ENCODE results near the gene GPER1.

GPER1 gene

DNA sequence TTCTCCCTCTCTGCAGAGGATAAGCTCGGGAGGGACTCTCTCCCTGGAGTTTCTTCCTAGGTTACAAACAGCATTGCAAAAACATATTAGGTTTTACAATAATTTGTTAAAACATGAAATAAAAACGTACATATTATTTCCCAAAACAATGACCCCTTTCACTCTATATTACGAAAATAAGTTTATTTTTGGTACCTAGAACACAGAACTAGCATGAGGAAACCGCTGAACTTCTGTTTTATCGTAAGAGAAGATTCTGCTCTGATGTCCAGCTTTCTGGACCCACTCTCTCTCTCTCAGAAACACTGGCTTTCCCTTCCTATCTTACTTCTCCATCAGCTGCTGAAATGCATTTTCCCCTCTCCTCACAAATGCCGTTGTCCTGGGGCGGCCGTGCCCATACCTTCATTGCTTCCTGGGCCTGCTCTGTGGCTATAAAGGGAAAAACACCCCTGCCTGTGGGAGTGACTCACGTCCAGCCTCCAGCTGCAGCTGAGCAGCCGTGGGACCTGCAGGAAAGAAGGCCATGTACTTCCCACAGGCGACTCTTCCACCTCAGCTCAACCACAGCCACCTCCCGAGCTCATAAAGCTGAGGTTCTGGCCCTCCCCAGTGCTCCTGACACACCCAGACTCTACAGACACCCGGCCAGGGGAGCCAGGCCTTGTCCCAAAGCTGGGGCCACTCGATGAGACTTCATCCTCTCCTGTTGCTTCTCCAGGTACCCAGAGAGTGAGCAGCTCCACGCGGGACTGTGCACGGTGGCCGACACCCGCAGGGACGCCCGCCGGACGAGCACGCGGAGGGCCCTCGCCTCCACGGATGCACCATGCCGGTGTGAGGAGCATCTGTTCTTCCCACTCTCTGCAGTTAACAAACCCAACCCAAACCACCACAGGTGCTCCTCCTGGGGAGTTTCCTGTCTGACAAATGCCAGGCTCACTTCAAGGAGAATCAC lies 3.1 kb downstream of the GPER1 start:
- no peak for DNase-seq (ENCODE audit: low spot score)

DNA sequence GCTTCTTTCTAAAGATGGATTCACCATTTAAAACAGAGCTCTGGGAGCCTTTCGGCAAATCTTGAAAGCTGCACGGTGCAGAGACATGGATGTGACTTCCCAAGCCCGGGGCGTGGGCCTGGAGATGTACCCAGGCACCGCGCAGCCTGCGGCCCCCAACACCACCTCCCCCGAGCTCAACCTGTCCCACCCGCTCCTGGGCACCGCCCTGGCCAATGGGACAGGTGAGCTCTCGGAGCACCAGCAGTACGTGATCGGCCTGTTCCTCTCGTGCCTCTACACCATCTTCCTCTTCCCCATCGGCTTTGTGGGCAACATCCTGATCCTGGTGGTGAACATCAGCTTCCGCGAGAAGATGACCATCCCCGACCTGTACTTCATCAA lies 3.7 kb downstream of the GPER1 start:
- no peak for DNase-seq (ENCODE audit: low spot score)

- DNase-seq (ENCODE audit: low spot score): no peak
These were observed 4.3 kb downstream of the GPER1 start for GRCh38 chr7:1092161-1092632.

- no peak for DNase-seq (ENCODE audit: low spot score)
These were observed 5.0 kb downstream of the GPER1 start for GRCh38 chr7:1092806-1093501.

- no peak for DNase-seq (ENCODE audit: low spot score)
These were observed 5.6 kb downstream of the GPER1 start for GRCh38 chr7:1093502-1093843.

GRCh38 chr7:1093916-1094508 lies 6.1 kb downstream of the GPER1 start:
- DNase-seq (ENCODE audit: low spot score): no peak

DNA sequence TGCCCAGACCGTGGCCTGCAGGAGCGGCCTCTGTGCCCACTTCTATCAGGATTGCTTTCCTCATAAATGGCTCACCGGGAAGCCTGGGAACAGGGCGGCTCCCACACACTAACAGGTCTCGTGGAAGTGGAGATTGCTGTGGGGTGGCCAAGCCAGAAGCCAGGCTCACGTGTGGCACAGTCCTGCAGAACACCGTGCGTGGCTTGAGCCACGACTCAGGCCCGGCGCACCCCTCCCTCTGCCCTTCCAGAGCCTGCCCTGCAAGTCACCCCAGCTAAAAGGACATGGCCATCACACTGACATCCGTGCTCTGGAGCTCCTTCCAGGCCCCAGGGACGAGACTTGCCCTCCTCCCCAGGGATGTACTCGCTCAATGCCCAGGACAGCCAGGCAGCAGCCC lies 7.0 kb downstream of the GPER1 start:
- no peak for DNase-seq (ENCODE audit: low spot score)

DNA sequence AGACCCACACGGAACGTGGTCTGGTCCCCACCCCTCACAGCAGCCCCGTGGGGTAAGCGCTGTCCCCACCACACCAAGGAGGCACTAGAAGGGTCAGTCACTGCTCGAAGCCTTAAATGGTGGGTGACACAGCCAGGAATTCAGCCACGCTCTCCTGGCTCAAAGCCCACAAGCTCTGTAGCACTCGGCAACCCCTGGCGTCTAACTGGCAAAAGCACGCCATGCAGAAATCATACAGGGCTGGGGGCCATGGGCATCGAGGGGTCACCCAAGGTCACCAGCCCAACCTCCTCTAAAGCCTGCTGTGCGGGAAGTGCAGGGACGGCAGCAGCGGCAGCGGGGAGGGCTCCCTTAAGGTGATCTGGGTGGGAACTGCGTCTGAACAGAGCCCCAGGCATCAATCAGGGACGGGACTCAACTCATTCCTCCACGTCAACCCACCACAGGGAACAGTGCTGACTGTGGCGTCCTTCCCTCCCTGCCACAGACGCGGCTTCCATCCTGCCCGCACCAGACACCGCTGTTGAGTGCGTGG lies 7.8 kb downstream of the GPER1 start:
- no peak for DNase-seq (ENCODE audit: low spot score)

GRCh38 chr7:1096156-1097119 lies 8.5 kb downstream of the GPER1 start:
- no peak for DNase-seq (ENCODE audit: low spot score)

DNA sequence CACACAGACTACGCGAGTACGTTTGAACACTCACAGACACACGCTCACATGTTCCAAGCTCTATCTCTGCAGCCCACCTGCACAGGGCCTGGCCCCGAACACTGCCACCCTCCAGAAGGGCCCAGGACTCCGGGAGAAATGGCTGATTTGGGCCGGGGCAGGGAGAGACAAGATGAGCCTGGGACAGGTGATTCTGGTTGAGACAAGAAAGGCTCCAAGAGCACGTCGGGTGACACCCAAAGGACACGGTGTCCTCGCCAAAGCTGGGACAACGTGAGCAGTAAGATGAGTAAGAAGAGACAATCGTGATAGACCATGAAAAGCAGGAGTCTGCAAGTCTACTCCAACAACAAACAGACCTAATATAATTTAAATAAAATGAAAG lies 9.2 kb downstream of the GPER1 start:
- no peak for DNase-seq (ENCODE audit: low spot score)

GRCh38 chr7:1098243-1099153 lies 10.6 kb downstream of the GPER1 start:
- no peak for DNase-seq (ENCODE audit: low spot score)

DNA sequence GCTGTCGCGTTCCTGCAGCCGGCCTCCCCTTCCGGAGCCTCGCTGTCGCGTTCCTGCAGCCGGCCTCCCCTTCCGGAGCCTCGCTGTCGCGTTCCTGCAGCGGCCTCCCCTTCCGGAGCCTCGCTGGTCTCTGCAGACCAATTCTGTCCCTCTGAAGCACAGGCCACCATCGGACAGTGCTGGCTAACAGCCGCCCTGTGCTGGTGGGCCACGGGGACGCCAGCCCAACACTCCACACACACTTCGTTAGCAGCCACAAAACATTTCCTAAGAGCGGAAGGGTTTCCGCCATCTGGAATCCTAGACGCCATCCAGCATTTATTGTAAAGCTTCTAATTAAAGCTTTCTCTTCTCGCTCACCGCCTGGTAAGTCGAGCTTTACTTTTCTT lies 11.2 kb downstream of the GPER1 start:
- DNase-seq (ENCODE audit: low spot score): no peak

GRCh38 chr7:1099637-1100036 lies 11.7 kb downstream of the GPER1 start:
- no peak for DNase-seq (ENCODE audit: low spot score)

DNA sequence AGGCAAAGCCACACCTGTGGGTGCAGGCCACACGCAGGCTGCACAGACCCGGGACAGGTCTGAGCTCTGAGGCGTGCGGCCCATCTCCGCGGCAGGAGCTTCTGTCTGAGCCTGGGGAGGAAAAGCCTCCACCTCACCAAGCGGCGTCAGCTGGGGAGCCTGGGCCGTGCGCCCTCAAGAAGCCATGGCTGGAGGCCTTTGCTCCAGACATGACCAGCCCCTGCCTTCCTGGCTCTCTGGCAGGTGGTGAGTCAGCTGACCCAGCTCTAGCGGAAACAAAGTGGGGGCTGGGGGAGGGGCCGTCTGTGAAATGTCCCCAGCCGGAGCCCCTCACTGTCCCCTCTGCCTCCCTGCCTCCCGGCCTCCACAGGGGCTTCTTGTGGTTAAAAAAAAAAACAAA lies 12.5 kb downstream of the GPER1 start:
- DNase-seq (ENCODE audit: low spot score): no peak

GRCh38 chr7:1100834-1101562 lies 13.1 kb downstream of the GPER1 start:
- DNase-seq (ENCODE audit: low spot score): no peak

DNA sequence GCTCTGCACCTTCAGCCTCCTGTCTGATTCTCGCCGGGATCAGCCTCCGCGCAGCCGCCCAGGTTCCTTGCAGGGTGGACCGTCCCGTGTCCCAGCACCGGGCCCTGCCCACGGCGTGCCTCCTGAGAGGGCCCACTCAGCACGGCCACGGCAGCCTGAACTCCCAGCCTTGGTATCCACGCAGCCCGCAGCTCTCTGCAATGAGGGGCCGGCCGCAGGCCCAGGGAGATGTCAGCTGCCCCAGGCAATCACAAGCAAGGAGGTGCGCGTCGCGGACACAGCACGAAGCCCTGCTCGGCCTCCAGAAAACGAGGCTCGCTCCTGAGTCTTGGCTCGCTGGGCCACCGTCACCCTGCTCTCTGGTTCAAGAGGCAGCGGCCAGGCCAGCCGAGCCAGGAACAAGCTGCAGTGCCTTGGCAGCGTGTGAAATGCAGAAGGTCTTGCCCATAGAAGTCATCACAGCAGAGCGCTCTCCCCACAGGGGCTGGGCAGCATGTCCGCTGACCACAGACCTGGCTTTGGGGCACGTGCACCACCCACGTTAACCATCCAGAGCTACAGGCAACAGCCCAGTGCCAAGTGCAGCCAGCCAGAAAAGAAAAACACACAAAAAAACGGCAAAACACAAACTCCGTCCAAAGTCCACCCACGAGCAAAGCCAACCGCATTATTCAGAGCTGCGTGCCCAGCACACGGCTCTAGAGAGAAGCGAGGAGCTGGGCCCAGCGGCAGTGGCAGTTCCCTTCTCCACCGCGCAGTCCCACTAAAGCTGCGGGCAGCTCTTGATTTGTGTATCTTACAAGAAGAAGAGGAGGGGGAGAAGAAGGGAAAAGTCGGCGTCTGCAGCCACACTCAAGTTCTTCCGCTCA lies 13.9 kb downstream of the GPER1 start:
- no peak for DNase-seq (ENCODE audit: low spot score)

GRCh38 chr7:1103009-1103788 lies 15.3 kb downstream of the GPER1 start:
- DNase-seq (ENCODE audit: low spot score): no peak

All from LoVo (cell line).